ENCODE results near the gene PAQR6. TPM values are rescaled to one million over a fixed set of nuclear protein-coding genes. Genes with fewer than 3 reads are reported as not detected.

Gene PAQR6
- total RNA-seq, 6 experiments from 2014 or later, result 0.45 to 0.65 (median 0.52) TPM

DNA sequence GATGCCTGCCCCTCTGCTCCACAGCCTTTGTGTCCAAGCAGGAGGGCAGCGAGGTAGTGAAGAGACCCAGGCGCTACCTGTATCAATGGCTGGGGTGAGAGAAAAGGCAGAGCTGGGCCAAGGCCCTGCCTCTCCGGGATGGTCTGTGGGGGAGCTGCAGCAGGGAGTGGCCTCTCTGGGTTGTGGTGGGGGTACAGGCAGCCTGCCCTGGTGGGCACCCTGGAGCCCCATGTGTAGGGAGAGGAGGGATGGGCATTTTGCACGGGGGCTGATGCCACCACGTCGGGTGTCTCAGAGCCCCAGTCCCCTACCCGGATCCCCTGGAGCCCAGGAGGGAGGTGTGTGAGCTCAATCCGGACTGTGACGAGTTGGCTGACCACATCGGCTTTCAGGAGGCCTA, 5.1 kb downstream of the PAQR6 start:
- Mint-ChIP-seq H3K27ac (no peak overlapping the region), H3K36me3 (ENCODE audit: low read depth) (peaks cover 5% of the 10 kb centered on the region; the same call in 1 of the 2 replicates)
- TF ChIP-seq, protein P1, sequence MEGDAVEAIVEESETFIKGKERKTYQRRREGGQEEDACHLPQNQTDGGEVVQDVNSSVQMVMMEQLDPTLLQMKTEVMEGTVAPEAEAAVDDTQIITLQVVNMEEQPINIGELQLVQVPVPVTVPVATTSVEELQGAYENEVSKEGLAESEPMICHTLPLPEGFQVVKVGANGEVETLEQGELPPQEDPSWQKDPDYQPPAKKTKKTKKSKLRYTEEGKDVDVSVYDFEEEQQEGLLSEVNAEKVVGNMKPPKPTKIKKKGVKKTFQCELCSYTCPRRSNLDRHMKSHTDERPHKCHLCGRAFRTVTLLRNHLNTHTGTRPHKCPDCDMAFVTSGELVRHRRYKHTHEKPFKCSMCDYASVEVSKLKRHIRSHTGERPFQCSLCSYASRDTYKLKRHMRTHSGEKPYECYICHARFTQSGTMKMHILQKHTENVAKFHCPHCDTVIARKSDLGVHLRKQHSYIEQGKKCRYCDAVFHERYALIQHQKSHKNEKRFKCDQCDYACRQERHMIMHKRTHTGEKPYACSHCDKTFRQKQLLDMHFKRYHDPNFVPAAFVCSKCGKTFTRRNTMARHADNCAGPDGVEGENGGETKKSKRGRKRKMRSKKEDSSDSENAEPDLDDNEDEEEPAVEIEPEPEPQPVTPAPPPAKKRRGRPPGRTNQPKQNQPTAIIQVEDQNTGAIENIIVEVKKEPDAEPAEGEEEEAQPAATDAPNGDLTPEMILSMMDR (IDR thresholded peaks at IDR 0.05), result no peak

GRCh38 chr1:156241926-156242325, 5.9 kb downstream of the PAQR6 start, which contains the start of gene BGLAP:
Gene BGLAP, plus strand, starts transcription at chr1:156242184. Its CDS starts 48 bp downstream, at chr1:156242232.
- TF ChIP-seq, protein P1 (IDR thresholded peaks at IDR 0.05), result no peak
- DNase-seq, result no peak

More for the DNA sequence above, 5.1 kb downstream of the PAQR6 start:
- no peaks in the 10 kb centered on the region for H3K9me3 Mint-ChIP-seq
- no peak for DNase-seq
- H3K27me3 Mint-ChIP-seq (ENCODE audit: insufficient read depth), result peaks cover 13% of the 10 kb centered on the region
- H3K4me3 Mint-ChIP-seq, result no peak overlapping the region
- H3K4me1 Mint-ChIP-seq (ENCODE audit: low read depth), result no peaks in the 10 kb centered on the region

GRCh38 chr1:156241311-156241811, 6.5 kb downstream of the PAQR6 start:
- H3K27me3 Mint-ChIP-seq (ENCODE audit: insufficient read depth), result peaks cover 13% of the 10 kb centered on the region
- DNase-seq, result no peak
- H3K4me3 Mint-ChIP-seq, result no peak overlapping the region
- TF ChIP-seq, protein P1 (IDR thresholded peaks at IDR 0.05), result no peak
- no peak overlapping the region for H3K27ac Mint-ChIP-seq
- peaks cover 8% of the 10 kb centered on the region; the same call in 1 of the 2 replicates for H3K36me3 Mint-ChIP-seq (ENCODE audit: low read depth)
- no peaks in the 10 kb centered on the region for H3K4me1 Mint-ChIP-seq (ENCODE audit: low read depth)
- H3K9me3 Mint-ChIP-seq, result no peaks in the 10 kb centered on the region

More at GRCh38 chr1:156241926-156242325, 5.9 kb downstream of the PAQR6 start, which contains the start of gene BGLAP:
- Mint-ChIP-seq H3K36me3 (ENCODE audit: low read depth) (peaks cover 5% of the 10 kb centered on the region; the same call in 1 of the 2 replicates), H3K4me1 (ENCODE audit: low read depth) (no peaks in the 10 kb centered on the region), H3K9me3 (no peaks in the 10 kb centered on the region), H3K27ac (no peak within 1 kb of the TSS), H3K4me3 (no peak within 1 kb of the TSS), H3K27me3 (ENCODE audit: insufficient read depth) (peaks cover 13% of the 10 kb centered on the region)

DNA sequence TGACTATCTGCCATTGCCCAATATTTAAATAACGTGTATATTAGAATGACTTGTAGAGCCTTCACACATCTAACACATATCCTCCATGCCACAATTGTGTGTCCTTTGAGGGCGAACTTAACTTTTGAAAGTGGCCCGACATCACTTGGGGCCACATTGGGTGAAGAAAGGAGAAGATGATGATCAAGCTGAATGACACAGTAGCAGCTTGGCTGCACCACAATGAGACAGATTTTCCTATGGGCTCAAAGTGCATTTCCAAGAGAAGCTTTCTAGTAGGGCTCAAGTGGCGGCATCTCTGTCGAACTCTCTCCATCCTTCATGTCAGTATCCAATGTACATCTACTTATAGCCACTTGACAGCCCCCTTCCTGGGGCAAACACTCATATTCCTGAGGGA, 9.6 kb downstream of the PAQR6 start:
- Mint-ChIP-seq H3K27me3 (ENCODE audit: insufficient read depth) (peaks cover 6% of the 10 kb centered on the region), H3K4me3 (no peak overlapping the region), H3K4me1 (ENCODE audit: low read depth) (peaks cover 10% of the 10 kb centered on the region), H3K36me3 (ENCODE audit: low read depth) (peaks cover 8% of the 10 kb centered on the region; the same call in 1 of the 2 replicates), H3K9me3 (no peaks in the 10 kb centered on the region), H3K27ac (no peak overlapping the region)
- TF ChIP-seq, protein P1 (IDR thresholded peaks at IDR 0.05), result no peak
- DNase-seq, result no peak

- peaks cover 3% of the 10 kb centered on the region for H3K27me3 Mint-ChIP-seq (ENCODE audit: insufficient read depth)
- TF ChIP-seq, protein P1 (IDR thresholded peaks at IDR 0.05), result no peak
Measured at GRCh38 chr1:156236164-156236563, 11.7 kb downstream of the PAQR6 start.

More at GRCh38 chr1:156236164-156236563, 11.7 kb downstream of the PAQR6 start:
- peaks cover 8% of the 10 kb centered on the region; the same call in 1 of the 2 replicates for H3K36me3 Mint-ChIP-seq (ENCODE audit: low read depth)
- H3K4me1 Mint-ChIP-seq (ENCODE audit: low read depth), result peaks cover 27% of the 10 kb centered on the region
- H3K4me3 Mint-ChIP-seq, result no peak overlapping the region
- H3K9me3 Mint-ChIP-seq, result no peaks in the 10 kb centered on the region
- no peak for DNase-seq
- no peak overlapping the region for H3K27ac Mint-ChIP-seq
